Cerebellar nuclear complex (tissue), 1 donor: ENCODE results near the gene AK4.
"Not testable (repeated sequence)": the region's sequence is repeated elsewhere in the genome, so short reads cannot be mapped to it uniquely, and the experiment has no call there.

Experiments used
- DNase-seq, 2 experiments: peaks; one replicate each; lab custom pipeline; 2025; lab: John Stamatoyannopoulos, UW

Gene AK4

DNA sequence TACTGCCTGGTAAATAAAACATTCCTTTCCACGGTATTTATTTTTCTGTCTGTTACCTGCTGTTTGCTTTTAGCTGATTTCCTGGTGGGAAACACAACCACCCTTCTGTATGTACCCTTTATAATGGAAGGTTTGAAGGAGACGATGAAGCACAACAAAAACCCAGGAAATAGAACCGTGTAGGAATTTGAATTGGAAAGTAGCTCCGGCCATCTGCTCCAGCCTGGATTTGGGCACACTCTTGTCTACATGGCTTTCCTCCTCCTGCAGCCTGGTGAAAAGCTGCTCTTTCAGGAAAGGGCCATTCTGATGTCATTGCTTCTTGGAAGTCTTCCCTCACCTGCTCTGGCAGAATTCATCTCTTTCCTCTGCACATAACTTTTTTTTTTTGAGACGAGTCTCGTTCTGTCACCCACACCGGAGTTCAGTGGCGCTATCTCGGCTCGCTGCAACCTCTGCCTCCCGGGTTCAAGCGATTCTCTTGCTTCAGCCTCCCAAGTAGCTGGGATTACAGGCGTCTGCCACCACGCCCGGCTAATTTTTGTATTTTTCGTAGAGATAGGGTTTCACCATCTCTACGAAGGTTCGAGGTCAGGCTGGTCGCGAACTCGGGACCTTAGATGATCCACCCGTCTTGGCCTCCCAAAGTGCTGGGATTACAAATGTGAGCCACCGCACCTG lies 2.7 kb downstream of the AK4 start:
- peak in 1 of 2 experiments; percentile 36 for DNase-seq

DNA sequence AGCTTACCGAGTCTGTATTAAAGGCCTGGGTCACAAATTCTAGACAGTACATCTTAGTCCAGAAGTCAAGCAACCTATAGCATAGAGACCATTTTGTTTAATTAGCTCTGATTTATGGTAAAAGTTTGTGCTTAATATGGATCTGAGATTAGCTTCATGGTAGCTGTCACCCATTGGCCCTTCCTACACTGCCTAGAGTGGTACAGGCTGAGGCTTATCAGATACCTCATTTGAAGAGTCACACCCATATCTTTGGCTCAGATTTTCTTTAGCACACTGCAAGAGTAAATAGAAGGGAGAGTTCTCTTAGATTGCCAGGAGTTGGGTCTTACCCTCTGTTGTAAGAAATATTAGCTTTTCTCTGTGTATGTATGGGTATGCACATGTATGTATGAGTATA lies 3.6 kb downstream of the AK4 start:
- DNase-seq: no peak

DNA sequence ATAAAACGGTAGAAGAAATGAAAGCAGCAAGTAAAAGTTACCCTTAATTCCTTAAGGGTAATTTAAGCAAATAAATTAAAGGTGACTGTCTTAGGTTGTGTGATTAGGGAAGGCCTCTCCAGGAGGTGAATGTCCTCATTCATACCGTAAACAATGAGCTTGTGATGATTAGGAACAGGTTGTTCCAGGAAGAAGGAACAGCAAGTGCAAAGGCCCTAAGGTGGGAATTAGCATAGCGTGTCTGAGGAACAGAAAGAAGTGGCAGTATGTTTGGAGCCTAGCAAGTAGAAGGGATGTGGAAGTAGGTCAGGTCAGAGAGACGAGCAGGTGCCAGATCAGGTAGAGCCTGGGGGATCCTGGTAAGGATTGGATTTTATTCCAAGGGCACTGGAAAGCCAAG lies 5.6 kb downstream of the AK4 start:
- no peak for DNase-seq

DNA sequence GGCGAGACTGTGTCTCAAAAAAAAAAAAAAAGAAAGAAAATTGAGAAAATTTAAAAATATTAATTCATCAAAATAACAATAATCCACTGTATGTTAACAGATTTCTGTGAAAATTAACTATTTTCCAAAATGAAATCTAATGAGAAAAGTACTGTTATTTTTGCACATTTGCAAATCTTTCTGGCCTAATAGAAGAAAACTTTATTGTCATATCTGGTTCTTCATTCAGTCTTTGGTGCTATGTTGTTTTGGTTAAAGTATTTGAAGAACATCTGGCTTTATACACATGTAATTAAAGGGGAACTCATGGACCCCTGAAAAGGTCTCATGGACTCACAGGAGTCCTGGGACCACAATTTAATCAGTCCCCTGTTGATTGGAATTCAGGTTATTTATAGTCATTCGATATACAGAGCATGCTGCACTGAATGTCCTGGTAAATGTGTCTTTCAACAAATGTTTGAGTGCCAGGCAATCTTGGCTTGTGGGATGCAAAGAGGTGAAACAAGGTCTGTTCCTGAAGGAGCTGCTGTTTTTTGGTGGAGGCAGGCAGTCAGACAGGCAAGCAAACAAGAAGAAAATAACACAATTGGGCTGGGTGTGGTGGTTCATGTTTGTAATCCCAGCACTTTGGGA lies 9.0 kb downstream of the AK4 start:
- DNase-seq: no peak

DNA sequence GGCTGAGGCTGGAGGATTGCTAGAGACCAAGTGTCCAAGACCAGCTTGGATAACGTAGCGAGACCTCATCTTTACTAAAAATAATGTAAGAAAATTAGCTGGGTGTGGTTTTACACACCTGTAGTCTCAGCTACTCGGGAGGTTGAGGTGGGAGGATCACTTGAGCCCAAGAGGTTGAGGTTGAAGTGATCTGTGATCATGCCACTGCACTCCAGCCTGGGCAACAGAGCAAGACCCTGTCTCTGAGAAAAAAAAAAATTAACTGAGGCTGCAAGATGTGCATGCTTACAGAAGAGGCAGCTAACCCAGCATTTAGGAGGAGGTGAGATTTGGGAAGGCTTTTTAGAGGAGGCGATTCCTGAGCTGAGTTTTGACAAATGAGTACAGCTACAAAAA lies 9.5 kb downstream of the AK4 start:
- DNase-seq: no peak

DNA sequence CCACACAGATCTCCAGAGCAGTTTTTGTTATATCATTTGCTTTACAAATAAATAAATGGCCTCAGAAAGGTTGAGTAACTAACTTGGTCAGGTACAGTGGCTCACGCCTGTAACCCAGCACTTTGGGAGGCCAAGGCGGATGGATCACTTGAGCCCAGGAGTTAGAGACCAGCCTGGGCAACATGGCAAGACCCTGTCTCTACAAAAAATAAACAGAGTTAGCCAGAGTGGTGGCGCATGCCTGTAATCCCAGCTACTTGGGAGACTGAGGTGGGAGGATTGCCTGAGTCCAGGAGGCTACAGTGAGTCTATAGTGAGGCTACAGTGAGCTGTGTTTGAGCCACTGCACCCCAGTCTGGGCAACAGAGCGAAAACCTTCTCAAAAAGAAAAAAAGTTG lies 11.3 kb downstream of the AK4 start:
- not testable (repeated sequence) for DNase-seq

DNA sequence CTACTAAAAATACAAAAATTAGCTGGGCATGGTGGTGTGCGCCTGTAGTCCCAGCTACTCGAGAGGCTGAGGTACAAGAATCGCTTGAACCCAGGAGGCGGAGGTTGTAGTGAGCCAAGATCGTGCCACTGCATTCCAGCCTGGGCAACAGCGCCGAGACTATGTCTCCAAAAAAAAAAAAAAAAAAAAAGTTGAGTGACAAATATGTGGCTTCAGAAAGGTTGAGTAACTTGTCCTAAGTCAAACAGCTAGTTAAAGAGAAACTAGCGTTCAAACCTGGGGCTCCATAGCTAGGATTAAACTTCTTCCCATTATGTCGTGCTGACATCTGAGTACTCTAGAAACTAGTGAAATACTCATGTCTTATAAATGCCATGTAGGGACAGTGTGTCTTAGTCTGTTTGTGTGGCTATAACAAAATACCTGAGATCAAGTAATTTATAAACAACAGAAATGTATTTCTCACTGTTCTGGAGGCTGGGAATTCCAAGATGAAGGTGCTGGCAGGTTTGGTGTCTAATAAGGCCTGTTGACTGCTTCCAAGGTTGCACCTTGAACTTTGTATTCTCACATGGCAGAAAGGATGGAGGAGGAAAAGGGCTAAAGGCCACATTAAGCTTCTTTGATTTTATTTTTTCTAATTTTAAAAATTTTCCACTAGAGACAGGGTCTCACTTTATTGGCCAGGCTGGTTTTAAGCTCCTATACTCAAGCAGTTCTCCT lies 12.0 kb downstream of the AK4 start:
- no peak for DNase-seq

DNA sequence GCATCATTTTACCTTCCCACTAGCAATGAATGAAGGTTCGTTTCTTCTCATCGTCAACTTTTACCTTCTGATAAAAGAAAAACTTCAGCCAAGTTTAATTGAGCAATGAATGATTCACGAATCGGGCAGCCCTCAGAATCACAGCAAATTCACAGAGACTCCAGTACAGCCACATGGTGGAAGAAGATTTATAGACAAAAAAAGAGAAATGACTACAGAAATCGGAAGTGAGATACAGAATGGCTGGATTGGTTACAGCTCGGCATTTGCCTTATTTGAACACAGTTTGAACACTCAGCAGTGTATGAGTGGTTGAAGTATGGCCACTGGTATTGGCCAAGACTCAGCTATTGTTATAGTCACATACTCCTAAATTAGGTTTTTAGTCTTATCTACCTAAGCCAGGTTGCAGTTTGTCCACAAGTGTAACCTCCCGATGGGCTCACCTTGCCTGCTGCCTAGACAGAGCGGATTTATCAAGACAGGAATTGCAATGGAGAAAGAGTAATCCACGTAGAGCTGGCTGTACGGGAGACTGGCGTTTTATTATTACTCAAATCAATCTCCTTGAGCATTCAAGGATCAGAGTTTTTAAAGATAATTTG lies 15.3 kb downstream of the AK4 start:
- no peak for DNase-seq

DNA sequence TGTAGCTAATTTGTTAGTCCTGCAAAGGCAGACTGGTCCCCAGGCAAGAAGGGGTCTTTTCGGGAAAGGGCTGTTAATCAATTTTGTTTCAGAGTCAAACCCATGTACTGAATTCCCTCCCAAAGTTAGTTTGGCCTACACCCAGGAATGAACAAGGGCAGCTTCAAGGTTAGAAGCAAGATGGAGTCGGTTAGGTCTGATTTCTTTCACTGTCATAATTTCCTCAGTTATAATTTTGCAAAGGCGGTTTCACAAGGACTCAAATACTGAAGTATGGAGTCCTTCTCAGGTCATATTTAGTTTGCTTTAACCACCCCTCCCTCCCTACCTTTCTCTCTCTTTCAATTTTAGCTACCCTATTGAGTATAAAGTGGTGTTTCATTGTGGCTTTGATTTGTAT lies 16.1 kb downstream of the AK4 start:
- DNase-seq: not testable (repeated sequence)

DNA sequence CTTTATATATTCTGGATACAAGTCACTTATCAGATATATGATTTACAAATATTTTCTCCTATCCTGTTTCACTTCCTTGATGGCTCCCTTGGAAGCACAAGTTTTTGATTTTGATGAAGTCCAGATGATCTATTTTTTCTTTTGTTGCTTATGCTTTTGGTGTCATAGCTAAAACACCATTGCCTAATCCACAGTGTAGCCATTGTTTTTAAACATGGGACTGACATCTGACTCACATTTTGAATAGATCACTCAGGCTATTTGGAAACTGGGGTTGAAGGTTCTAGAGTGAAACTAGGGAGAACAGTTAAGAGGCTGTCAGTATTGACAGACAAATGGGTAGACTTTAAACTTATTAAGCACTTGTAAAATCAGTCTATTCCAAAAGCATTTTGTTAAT lies 16.6 kb downstream of the AK4 start:
- no peak for DNase-seq

DNA sequence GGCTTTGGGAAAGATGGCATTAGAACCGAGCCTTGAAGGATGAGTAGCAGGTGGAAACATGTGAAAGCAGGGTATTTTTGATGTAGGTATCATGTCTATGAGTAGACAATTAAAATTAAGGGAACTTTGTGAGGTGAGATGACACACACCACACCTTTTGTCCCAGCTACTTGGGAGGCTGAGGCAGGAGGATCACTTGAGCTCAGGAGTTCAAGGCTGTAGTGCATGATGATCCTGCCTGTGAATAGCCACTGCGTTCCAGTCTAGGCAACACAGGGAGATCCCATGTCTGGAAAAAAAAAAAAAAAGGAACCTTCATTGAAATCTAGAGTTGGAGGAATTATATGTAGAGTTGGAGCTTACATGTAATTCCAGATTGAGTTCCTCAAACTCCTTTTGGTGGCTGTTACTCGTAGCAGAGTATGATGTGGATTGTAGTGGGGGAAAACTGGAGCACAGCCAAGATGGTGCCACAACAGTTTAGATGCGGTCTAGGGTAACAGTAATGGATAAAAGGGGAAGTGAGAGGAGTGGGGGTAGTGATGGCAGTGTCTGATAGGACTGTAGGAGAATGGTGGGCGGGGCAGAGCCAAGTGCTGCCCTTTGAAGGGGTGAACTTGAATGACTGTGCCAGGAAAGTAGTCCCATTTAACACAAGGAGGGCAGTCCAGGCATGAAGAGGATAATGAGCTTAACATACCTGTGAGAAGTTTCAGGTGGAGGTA lies 17.4 kb downstream of the AK4 start:
- DNase-seq: no peak

DNA sequence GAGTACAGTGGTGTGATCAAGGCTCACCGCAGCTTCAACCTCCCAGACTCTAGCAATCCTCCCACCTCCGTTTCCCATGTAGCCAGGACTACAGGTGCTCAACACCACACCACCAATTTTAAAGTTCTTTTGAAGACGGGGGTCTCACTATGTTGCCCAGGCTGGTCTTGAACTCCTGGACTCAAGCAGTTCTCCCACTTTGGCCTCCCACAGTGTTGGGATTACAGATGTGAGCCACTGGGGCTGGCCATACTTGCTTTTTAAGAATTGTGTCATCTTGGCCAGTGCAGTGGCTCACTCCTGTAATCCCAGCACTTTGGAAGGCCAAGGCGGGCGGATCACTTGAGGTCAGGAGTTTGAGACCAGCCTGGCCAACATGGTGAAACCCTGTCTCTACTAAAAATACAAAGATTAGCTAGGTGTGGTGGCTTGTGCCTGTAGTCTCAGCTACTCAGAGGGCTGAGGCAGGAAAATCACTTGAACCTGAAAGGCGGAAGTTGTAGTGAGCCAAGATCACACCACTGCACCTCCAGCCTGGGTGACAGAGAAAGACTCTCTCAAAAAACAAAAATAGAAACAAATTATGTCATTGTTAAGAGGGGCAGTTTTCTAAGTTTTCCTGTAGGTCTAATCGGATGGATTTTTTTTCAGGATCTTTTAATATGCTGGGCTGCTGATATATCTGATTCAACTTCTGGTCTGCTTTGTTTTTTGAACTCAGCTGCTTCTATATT lies 18.7 kb downstream of the AK4 start:
- no peak for DNase-seq

DNA sequence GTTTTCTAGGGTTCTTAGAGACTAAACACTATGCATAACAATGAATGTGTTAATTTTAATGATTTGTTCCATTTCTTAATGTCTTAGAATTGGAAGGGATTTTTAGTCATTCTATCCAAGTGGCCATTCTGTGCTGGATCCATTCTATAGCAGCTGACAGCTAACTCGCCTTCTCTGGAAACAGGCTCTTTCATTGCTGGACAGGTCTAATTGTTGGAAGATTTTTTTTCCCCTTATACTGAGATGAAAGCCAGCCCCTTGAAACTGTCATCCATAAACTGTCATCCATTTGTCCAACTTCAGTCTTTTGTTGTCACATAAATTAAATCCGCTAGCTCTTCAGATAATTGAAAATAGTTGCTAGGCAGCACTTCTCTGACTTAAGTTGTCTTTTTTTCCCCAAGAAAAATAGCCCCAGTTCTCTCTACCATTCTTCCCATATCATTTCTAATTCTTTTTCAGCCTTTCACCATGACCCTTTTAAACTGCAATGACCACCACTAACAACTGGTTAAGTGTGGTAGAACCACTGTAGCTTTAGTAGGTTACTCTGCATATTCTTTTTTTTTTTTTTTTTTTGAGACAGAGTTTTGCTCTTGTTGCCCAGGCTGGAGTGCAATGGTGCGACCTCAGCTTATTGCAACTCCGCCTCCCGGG lies 19.7 kb downstream of the AK4 start:
- DNase-seq: no peak

DNA sequence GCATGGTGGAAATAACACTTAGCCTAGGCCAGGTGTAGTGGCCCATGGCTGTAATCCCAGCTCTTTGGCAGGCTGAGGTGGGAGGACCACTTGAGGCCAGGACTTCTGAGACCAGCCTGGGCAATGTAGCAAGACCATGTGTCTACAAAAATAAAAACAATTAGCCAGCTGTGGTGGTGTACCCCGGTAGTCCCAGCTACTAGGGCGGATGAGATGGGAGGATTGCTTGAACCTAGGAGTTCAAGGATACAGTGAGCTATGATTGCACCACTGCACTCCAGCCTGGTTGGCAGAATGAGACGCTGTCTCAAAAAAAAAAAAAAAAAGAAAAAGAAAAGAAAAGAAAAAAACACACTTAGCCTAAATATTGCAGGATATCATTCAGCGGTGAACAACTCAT lies 20.9 kb downstream of the AK4 start:
- no peak for DNase-seq

DNA sequence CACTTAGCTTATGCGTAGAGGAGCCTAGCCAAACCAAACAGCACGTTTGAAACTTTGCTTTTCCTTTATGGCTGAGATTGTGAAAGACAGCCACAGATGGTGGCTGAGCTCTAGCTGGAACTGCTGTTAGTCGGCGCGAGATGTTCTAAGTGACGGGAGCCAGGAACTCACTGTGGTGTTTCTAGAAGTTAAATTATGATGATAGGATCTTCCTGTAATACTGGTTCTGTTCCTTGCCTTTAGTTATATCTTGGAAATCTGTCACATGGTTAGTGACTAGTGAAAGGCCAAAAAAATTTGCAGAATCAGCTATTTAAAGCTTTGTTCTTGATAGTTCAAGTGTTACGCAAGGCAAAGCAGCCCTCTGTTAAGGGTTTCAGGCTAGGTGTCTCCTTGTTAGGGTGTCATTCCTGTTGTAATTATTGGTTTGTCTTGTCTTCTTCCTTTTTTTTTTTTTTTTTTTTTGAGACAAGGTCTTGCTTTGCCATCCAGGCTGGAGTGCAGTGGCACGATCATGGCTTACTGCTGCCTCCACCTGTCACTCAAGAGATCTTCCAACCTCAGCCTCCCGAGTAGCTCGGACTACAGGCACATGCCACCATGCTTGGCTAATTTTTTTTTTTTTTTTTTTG lies 22.6 kb downstream of the AK4 start:
- peak in 1 of 2 experiments; percentile 82 for DNase-seq

DNA sequence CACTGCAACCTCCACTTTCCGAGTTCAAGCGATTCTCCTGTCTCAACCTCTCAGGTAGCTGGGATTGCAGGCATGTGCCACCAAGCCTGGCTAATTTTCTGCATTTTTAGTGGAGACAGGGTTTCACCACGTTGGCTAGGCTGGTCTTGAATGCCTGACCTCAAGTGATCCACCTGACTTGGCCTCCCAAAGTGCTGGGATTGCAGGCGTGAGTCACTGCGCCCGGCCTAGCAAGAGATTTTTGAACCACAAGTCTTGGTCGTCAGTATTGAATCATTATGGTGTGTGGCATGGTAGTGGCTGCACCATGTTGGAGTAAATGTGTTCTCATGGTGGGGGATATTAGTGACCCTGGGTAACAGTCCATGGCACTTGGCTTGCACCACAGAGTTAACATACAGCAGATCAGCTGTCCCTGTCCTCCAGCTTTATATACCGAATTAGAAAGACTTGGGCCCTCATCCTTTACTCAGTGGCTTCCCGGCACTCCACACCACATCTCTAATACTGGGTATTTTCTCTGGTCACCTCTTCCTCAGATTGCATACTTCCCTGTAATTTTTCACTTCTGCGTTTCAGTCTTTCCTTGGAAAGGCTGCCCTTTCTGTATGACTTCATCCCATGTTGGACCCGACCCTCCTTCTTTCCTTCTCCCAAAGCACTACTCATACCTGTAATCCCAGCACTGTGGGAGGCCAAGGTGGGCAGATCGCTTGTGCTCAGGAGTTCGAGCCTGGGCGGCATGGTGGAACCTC lies 25.1 kb downstream of the AK4 start:
- DNase-seq: no peak

DNA sequence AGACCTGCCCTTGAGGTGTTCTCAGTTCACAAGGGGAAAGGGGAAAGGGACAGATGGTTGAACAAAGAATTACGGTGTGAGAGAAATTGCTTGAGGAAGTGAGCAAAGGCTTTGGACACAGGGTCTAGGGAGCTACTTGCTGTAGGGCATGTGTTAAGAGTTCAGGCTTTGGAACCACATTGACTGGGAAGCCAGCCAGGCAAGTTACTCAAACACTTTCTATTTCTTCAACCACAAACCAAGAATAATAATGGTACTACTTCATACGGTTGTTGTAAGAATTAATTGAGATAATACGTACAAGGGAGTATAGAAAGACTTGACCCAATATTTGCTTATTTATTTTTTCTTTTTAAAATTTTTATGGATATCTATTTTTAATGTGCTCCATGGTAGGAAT lies 26.6 kb downstream of the AK4 start:
- no peak for DNase-seq

DNA sequence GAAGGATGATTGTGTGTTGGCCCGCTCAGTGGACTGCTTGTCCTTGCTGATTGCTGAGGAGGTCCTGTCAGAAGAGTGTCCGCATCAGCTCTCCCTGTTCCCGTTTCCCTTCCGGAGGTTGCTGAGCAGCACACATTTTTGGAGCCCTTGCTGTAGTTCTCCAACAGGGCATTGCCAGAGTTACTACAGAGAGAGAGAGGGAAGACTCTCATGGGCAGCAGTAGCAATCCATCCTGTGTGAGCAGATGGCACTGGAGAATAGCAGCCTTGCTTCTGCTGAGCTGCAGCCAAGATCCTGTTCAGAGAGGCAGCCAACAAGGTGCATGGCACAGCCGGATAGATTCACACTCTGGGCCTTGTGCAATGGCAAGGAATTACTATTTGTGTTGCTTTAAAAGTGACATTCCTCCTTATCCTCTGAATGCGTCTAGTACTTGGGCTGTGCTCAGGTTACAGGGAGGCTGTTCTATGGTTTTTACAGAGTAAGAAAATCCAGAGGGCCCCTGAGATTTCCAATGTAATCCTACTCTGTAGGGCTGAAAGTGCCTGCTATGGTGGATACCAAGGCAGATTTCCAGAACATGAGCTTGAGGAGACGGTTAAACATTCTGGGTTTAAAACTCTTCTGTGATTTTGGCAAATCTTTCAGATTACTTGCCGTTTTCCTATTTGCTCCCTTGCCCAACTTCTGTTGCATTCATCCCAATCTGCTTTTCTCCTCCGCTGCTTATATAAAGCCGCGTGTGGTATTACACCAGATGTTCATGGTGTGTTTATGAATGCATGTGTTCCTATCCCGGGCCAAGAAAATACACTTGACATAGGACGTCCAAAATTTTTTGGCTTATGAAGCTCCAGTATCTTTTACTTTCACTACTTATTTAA lies 27.4 kb downstream of the AK4 start:
- DNase-seq: peak; percentile 95 to 99

DNA sequence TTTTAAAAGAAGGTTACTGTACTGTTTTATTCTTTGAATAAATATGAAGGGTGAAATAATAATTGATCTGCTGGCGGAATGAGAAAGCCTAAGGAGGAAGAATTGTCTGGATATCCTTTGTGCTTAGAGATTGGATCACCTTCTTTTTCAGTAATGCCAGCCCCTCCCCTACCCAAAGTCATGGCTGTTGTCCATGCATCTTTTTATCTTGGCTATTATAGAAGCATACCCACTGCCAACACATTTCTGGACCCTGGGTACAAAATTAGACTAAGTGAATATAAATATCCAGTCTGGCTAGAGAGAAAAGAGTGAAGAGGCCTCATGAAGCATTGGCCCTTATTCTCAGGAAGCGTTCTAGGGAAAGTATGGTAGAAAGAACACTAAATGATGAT lies 28.1 kb downstream of the AK4 start:
- DNase-seq: peak; percentile 63 to 83
